KMS-11 (cell line): ENCODE results near the gene SP6.

Source experiments
- H2AFZ ChIP-seq: fragments of 200-600 bp; sonication (generic); 2 replicates; pipeline ENCODE4 v1.6.1; 2016; ENCODE audit warnings: antibody characterized with exemption, mixed run types, low read depth
- H3K27ac ChIP-seq: fragments of 200-600 bp; sonication (generic); 2 replicates; pipeline ENCODE4 v1.6.1; 2016; ENCODE audit warnings: mild to moderate bottlenecking, mixed run types
- H3K27me3 ChIP-seq: fragments of 200-600 bp; sonication (generic); 2 replicates; pipeline ENCODE4 v1.6.1; 2017; ENCODE audit warnings: mild to moderate bottlenecking, low read depth, mixed run types, moderate library complexity; ENCODE audit not compliant: insufficient read depth
- H3K36me3 ChIP-seq: fragments of 200-600 bp; sonication (generic); 2 replicates; pipeline ENCODE4 v1.6.1; 2017; ENCODE audit warnings: mild to moderate bottlenecking, mixed run types; ENCODE audit not compliant: insufficient read depth
- H3K4me1 ChIP-seq: fragments of 200-600 bp; sonication (generic); 2 replicates; pipeline ENCODE4 v1.6.1; 2016; ENCODE audit warnings: mild to moderate bottlenecking, low read depth, mixed run types; ENCODE audit not compliant: poor library complexity, severe bottlenecking
- H3K4me2 ChIP-seq: fragments of 200-600 bp; sonication (generic); 2 replicates; pipeline ENCODE4 v1.7.0; 2016; ENCODE audit warnings: mild to moderate bottlenecking, mixed run types
- H3K4me3 ChIP-seq: fragments of 200-600 bp; sonication (generic); IDR thresholded peaks from 2 replicates; pipeline ENCODE4 v1.6.1; 2017; ENCODE audit warnings: low read depth, low read length, mixed read lengths; ENCODE audit not compliant: insufficient read depth
- H3K79me2 ChIP-seq: fragments of 200-600 bp; sonication (generic); 2 replicates; pipeline ENCODE4 v1.6.1; 2016; ENCODE audit warnings: low read depth, mixed run types; ENCODE audit not compliant: insufficient read depth
- H3K9ac ChIP-seq: fragments of 200-600 bp; sonication (generic); 2 replicates; pipeline ENCODE4 v1.6.1; 2016; ENCODE audit warnings: mild to moderate bottlenecking, mixed run types
- H4K20me1 ChIP-seq: fragments of 200-600 bp; sonication (generic); 2 replicates; pipeline ENCODE4 v1.6.1; 2016; ENCODE audit warnings: mild to moderate bottlenecking, mixed run types; ENCODE audit not compliant: insufficient read depth
- TF ChIP-seq, protein P1 (sequence below): fragments of 200-600 bp; sonication (generic); conservative IDR thresholded peaks from 2 replicates; pipeline ENCODE4 v1.6.1; 2017; ENCODE audit warnings: low read depth, mild to moderate bottlenecking, antibody characterized with exemption, low read length, moderate library complexity, mixed read lengths

SP6 gene

GRCh38 chr17:47808036-47808829 is 42.7 kb downstream of the SP6 start:
- H3K4me3 ChIP-seq, result no peak overlapping the region
- H3K9ac ChIP-seq, result no peak overlapping the region
- TF ChIP-seq, protein P1, sequence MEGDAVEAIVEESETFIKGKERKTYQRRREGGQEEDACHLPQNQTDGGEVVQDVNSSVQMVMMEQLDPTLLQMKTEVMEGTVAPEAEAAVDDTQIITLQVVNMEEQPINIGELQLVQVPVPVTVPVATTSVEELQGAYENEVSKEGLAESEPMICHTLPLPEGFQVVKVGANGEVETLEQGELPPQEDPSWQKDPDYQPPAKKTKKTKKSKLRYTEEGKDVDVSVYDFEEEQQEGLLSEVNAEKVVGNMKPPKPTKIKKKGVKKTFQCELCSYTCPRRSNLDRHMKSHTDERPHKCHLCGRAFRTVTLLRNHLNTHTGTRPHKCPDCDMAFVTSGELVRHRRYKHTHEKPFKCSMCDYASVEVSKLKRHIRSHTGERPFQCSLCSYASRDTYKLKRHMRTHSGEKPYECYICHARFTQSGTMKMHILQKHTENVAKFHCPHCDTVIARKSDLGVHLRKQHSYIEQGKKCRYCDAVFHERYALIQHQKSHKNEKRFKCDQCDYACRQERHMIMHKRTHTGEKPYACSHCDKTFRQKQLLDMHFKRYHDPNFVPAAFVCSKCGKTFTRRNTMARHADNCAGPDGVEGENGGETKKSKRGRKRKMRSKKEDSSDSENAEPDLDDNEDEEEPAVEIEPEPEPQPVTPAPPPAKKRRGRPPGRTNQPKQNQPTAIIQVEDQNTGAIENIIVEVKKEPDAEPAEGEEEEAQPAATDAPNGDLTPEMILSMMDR, result no peak
- no peaks in the 10 kb centered on the region for H3K36me3 ChIP-seq
- H3K27ac ChIP-seq, result no peak overlapping the region
- no peaks in the 10 kb centered on the region for H3K79me2 ChIP-seq
- H4K20me1 ChIP-seq, result no peaks in the 10 kb centered on the region
- peaks cover 4% of the 10 kb centered on the region for H3K4me1 ChIP-seq
- no peak overlapping the region for H2AFZ ChIP-seq
- 0 out of 2 replicates have a peak, but pooled peaks cover 4% of the 10 kb centered on the region for H3K27me3 ChIP-seq
- no peak overlapping the region for H3K4me2 ChIP-seq

GRCh38 chr17:47807421-47807820 is 43.5 kb downstream of the SP6 start:
- no peak overlapping the region for H3K9ac ChIP-seq
- no peak overlapping the region for H3K4me3 ChIP-seq
- TF ChIP-seq, protein P1, result no peak
- H3K4me1 ChIP-seq, result peaks cover 4% of the 10 kb centered on the region
- H4K20me1 ChIP-seq, result no peaks in the 10 kb centered on the region
- 0 out of 2 replicates have a peak, but pooled peaks cover 4% of the 10 kb centered on the region for H3K27me3 ChIP-seq
- no peaks in the 10 kb centered on the region for H3K79me2 ChIP-seq
- H3K36me3 ChIP-seq, result no peaks in the 10 kb centered on the region
- H3K27ac ChIP-seq, result no peak overlapping the region
- H3K4me2 ChIP-seq, result no peak overlapping the region
- no peak overlapping the region for H2AFZ ChIP-seq

- H3K4me1 ChIP-seq, result peaks cover 4% of the 10 kb centered on the region
- no peak overlapping the region for H3K4me3 ChIP-seq
- H2AFZ ChIP-seq, result no peak overlapping the region
- H3K27ac ChIP-seq, result no peak overlapping the region
- H3K79me2 ChIP-seq, result no peaks in the 10 kb centered on the region
- 0 out of 2 replicates have a peak, but pooled peaks cover 4% of the 10 kb centered on the region for H3K27me3 ChIP-seq
- no peaks in the 10 kb centered on the region for H4K20me1 ChIP-seq
- TF ChIP-seq, protein P1, result no peak
- no peaks in the 10 kb centered on the region for H3K36me3 ChIP-seq
- no peak overlapping the region for H3K9ac ChIP-seq
- H3K4me2 ChIP-seq, result no peak overlapping the region
These were observed 44.1 kb downstream of the SP6 start for GRCh38 chr17:47806913-47807255.

DNA sequence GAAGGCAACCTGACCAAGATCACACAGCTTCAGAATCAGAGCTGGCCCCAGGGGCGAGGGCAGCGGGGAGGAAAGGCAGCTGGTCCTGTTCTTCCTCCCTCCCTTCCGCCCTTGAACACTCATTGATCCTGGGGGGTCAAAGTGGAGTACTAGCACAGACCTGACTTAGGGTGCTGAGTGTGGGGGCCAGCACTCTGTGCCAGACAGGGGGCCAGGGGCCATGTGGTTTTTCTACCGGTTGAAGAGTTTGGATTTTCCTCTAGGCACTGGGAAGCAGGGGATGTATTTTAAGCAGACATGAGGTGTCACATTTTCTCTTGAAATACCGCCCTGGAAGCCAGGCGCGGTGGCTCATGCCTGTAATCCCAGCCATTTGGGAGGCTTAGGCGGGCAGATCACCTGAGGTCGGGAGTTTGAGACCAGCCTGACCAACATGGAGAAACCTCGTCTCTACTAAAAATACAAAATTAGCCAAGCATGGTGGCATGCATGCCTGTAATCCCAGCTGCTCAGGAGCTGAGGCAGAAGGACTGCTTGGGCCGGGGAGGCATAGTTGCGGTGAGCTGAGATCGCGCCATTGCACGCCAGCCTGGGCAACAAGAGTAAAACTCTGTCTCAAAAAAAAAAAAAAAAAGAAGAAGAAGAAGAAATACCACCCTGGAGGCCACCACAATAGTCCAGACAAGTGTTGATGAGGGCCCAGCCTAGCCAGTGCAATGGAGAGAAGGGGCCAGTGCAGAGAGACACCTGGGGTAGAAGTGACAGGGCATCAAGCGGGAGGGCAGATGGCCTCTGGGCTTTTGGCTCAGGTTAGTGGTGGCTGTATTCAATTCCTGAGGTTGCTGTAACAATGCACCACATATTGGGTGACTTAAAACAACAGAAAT is 44.7 kb downstream of the SP6 start:
- Histone ChIP-seq H3K4me1 (peaks cover 4% of the 10 kb centered on the region), H3K27ac (no peak overlapping the region), H4K20me1 (no peaks in the 10 kb centered on the region), H3K79me2 (no peaks in the 10 kb centered on the region), H3K4me2 (no peak overlapping the region), H3K27me3 (0 out of 2 replicates have a peak, but pooled peaks cover 4% of the 10 kb centered on the region), H3K4me3 (no peak overlapping the region), H3K9ac (no peak overlapping the region), H2AFZ (no peak overlapping the region), H3K36me3 (no peaks in the 10 kb centered on the region)
- TF ChIP-seq, protein P1, result no peak
